Measurements from ENCODE around the gene ZNF701.
"Not testable (repeated sequence)": the region's sequence is repeated elsewhere in the genome, so short reads cannot be mapped to it uniquely, and the experiment has no call there.

ZNF701 gene

DNA sequence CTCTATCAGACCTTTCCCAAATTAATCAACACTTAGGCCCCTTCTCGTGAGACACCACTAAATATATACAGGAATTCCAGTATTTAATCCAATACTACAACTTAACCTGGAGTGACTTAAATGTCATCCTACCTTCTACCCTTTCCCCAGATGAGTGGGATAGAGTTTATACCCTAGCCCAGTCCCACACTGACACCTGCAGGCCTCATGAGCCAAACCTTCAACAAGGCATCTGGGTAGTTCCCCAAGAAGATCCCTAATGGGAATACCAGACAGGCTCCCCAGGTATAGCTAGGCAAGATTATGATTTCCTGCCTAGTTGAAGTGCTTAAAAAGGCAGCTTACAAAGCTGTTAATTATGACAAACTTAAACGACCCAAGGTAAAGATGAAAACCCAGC lies 52.2 kb downstream of the ZNF701 start:
- DNase-seq (ENCODE audit: low read depth): no peak
- TF ChIP-seq, protein P1, sequence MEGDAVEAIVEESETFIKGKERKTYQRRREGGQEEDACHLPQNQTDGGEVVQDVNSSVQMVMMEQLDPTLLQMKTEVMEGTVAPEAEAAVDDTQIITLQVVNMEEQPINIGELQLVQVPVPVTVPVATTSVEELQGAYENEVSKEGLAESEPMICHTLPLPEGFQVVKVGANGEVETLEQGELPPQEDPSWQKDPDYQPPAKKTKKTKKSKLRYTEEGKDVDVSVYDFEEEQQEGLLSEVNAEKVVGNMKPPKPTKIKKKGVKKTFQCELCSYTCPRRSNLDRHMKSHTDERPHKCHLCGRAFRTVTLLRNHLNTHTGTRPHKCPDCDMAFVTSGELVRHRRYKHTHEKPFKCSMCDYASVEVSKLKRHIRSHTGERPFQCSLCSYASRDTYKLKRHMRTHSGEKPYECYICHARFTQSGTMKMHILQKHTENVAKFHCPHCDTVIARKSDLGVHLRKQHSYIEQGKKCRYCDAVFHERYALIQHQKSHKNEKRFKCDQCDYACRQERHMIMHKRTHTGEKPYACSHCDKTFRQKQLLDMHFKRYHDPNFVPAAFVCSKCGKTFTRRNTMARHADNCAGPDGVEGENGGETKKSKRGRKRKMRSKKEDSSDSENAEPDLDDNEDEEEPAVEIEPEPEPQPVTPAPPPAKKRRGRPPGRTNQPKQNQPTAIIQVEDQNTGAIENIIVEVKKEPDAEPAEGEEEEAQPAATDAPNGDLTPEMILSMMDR (IDR thresholded peaks at IDR 0.05; ENCODE audit: control insufficient read depth, insufficient read depth, low read depth, low read length, missing control alignments): no peak

DNA sequence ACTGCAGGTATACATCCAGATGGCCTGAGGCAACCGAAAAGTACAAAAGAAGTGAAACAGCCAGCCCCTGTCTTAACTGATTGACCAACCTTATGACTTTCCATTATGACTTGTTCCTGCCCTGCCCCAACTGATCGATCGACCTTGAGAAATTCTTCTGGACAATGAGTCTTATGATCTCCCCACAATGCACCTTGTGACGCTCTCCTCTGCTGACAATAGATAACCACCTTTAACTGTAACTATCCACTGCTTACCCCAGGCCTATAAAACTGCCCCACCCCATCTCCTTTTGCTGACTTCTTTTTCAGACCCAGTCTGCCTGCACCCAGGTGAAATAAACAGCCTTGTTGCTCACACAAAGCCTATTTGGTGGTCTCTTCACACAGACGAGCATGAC lies 56.8 kb downstream of the ZNF701 start:
- TF ChIP-seq, protein P1 (IDR thresholded peaks at IDR 0.05; ENCODE audit: control insufficient read depth, insufficient read depth, low read depth, low read length, missing control alignments): no peak
- DNase-seq (ENCODE audit: low read depth): no peak
- H3K4me3 ChIP-seq (ENCODE audit: control insufficient read depth, low read depth, low read length): no peak overlapping the region

More for the DNA sequence above, 52.2 kb downstream of the ZNF701 start:
- H3K4me3 ChIP-seq (ENCODE audit: control insufficient read depth, low read depth, low read length): no peak overlapping the region

DNA sequence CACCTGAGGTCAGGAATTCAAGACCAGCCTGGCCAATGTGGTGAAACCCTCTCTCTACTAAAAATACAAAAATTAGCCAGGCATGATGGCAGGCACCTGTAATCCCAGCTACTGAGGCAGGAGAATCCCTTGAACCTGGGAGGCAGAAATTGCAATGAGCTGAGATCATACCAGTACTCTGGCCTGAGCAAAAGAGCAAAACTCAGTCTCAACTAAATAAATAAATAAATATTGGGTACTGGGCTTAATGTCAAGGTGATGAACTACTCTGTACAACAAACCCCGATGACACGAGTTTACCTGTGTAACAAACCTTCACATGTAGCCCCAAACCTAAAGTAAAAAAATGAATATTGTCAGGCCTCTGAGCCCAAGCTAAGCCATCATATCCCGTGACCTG lies 57.4 kb downstream of the ZNF701 start:
- not testable (repeated sequence) for DNase-seq (ENCODE audit: low read depth); H3K4me3 ChIP-seq (ENCODE audit: control insufficient read depth, low read depth, low read length)

- TF ChIP-seq, protein P1 (IDR thresholded peaks at IDR 0.05; ENCODE audit: control insufficient read depth, insufficient read depth, low read depth, low read length, missing control alignments): no peak
- no peak overlapping the region; the same call in 1 of the 2 replicates for H3K4me3 ChIP-seq (ENCODE audit: control insufficient read depth, low read depth, low read length)
- peak; percentile 46 for DNase-seq (ENCODE audit: low read depth)
These were observed 65.9 kb downstream of the ZNF701 start for GRCh38 chr19:52635786-52636570.

Data from AG09309 (cell line).